CD4-positive, alpha-beta T cell treated with Interleukin-15 for 4 hours (primary cell): ENCODE measurements around the gene MPO.

Experiments
- DNase-seq: peaks from one replicate; pipeline ENCODE4 v3.0.0-alpha.2; 2020; ENCODE audit warnings: low spot score

The MPO gene

GRCh38 chr17:58233543-58233942 is 47.2 kb downstream of the MPO start:
- no peak for DNase-seq

GRCh38 chr17:58232707-58233156 is 48.0 kb downstream of the MPO start:
- peak; percentile 4 for DNase-seq

GRCh38 chr17:58231641-58232040 is 49.1 kb downstream of the MPO start:
- no peak for DNase-seq

- no peak for DNase-seq
These were observed 50.9 kb downstream of the MPO start for GRCh38 chr17:58229881-58230280.

- DNase-seq = no peak
These were observed 51.4 kb downstream of the MPO start for GRCh38 chr17:58229384-58229783.

- DNase-seq = no peak
These were observed 52.1 kb downstream of the MPO start for GRCh38 chr17:58228679-58229078.

- no peak for DNase-seq
These were observed 53.0 kb downstream of the MPO start for GRCh38 chr17:58227733-58228132.

- DNase-seq = no peak
These were observed 56.4 kb downstream of the MPO start for GRCh38 chr17:58224315-58224714.
